ENCODE data around the gene SUMF1.

DNA sequence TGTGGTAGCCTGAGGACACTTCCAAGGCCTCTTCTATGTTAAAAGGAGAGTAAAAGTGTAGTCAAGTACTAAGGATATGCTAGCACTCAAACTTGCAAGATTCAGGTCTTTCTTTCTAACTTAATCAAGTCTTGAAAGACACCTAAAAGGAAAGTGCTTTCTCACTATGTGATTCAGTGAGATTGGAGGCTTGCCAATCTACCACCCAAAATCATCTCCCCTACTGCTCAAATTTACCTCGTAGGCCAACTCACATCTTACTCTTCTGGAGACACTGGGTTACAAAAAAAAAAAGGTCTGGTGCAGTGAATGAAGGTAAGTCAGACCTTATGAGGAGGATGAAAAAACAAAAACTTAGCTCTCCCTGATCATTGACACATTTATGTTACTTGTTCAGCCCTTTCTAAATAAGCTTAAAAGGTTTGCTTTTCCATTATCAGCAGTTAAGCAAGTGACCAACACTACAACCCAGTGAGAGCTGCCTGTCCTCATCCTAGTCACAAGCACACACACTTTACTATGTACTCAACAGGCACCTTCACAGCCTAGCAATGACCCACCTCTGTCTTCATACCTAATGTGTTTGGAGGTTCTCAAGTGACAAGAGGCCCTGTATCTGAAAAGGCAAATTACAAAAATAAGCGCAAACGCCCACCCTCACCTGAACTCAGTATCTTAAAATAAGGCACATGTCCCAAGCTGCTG is 19.6 kb downstream of the SUMF1 start:
- TF ChIP-seq, protein P1, sequence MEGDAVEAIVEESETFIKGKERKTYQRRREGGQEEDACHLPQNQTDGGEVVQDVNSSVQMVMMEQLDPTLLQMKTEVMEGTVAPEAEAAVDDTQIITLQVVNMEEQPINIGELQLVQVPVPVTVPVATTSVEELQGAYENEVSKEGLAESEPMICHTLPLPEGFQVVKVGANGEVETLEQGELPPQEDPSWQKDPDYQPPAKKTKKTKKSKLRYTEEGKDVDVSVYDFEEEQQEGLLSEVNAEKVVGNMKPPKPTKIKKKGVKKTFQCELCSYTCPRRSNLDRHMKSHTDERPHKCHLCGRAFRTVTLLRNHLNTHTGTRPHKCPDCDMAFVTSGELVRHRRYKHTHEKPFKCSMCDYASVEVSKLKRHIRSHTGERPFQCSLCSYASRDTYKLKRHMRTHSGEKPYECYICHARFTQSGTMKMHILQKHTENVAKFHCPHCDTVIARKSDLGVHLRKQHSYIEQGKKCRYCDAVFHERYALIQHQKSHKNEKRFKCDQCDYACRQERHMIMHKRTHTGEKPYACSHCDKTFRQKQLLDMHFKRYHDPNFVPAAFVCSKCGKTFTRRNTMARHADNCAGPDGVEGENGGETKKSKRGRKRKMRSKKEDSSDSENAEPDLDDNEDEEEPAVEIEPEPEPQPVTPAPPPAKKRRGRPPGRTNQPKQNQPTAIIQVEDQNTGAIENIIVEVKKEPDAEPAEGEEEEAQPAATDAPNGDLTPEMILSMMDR (IDR thresholded peaks at IDR 0.05), result no peak
- no peak for TF ChIP-seq EZH2 (IDR thresholded peaks at IDR 0.05; ENCODE audit: borderline replicate concordance, insufficient read depth, low read depth, low read length, poor library complexity, severe bottlenecking)
